Cerebellar cortex (tissue), 1 donor: Measurements from ENCODE around the gene TSPAN15.
A peak's percentile ranks its signal among the peaks of the same experiment; 100 is the strongest.
"Not testable (repeated sequence)": the region's sequence is repeated elsewhere in the genome, so short reads cannot be mapped to it uniquely, and the experiment has no call there.

ENCODE experiments used
- DNase-seq: peaks from one replicate; pipeline ENCODE4 v3.0.0-alpha.2; 2015; ENCODE audit warnings: low spot score

Gene TSPAN15

GRCh38 chr10:69488149-69488844, 37.0 kb downstream of the TSPAN15 start:
- DNase-seq, result not testable (repeated sequence)

GRCh38 chr10:69488856-69489255, 37.6 kb downstream of the TSPAN15 start:
- DNase-seq, result not testable (repeated sequence)

GRCh38 chr10:69489506-69490090, 38.3 kb downstream of the TSPAN15 start:
- DNase-seq, result no peak

GRCh38 chr10:69490876-69491275, 39.6 kb downstream of the TSPAN15 start:
- DNase-seq, result no peak

- DNase-seq, result no peak
Observed at GRCh38 chr10:69491611-69492010, 40.3 kb downstream of the TSPAN15 start.

- no peak for DNase-seq
Observed at GRCh38 chr10:69492091-69492745, 41.0 kb downstream of the TSPAN15 start.

GRCh38 chr10:69492746-69493462, 41.6 kb downstream of the TSPAN15 start:
- no peak for DNase-seq

GRCh38 chr10:69494626-69495558, 43.6 kb downstream of the TSPAN15 start:
- peak; percentile 45 for DNase-seq

- DNase-seq, result no peak
Observed at GRCh38 chr10:69495666-69496065, 44.4 kb downstream of the TSPAN15 start.

- DNase-seq, result peak; percentile 44
Observed at GRCh38 chr10:69496352-69497230, 45.3 kb downstream of the TSPAN15 start.

- DNase-seq, result no peak
Observed at GRCh38 chr10:69497231-69497561, 45.9 kb downstream of the TSPAN15 start.

GRCh38 chr10:69497611-69498390, 46.5 kb downstream of the TSPAN15 start:
- DNase-seq, result no peak

- no peak for DNase-seq
Observed at GRCh38 chr10:69498711-69499471, 47.6 kb downstream of the TSPAN15 start.

GRCh38 chr10:69499726-69500689, 48.7 kb downstream of the TSPAN15 start:
- no peak for DNase-seq

- no peak for DNase-seq
Observed at GRCh38 chr10:69500864-69501468, 49.7 kb downstream of the TSPAN15 start.

GRCh38 chr10:69501657-69502056, 50.4 kb downstream of the TSPAN15 start:
- DNase-seq, result no peak

- no peak for DNase-seq
Observed at GRCh38 chr10:69502589-69502988, 51.3 kb downstream of the TSPAN15 start.
